Measurements from ENCODE around the gene AFF4.

DNA sequence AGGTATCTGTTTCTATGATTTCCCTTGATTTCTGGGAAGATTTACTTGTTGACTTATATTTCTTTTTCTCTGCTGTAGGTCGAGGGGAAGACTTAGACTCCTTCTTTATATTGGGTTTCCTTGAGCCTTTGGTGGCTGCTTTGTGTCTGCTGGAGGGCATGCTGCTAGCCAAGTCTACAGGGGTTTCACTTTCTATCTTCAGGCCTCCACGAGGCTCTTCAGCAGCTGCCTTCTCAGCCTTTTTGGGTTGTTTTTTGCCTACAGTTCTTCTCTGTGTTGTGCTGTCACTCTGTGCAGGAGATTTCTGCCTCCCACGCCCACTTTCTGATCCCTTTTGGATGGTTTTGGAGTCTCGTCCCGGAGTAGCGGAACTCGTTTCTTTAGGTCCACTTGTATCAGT lies 66.7 kb downstream of the AFF4 start:
- TF ChIP-seq, protein P1, sequence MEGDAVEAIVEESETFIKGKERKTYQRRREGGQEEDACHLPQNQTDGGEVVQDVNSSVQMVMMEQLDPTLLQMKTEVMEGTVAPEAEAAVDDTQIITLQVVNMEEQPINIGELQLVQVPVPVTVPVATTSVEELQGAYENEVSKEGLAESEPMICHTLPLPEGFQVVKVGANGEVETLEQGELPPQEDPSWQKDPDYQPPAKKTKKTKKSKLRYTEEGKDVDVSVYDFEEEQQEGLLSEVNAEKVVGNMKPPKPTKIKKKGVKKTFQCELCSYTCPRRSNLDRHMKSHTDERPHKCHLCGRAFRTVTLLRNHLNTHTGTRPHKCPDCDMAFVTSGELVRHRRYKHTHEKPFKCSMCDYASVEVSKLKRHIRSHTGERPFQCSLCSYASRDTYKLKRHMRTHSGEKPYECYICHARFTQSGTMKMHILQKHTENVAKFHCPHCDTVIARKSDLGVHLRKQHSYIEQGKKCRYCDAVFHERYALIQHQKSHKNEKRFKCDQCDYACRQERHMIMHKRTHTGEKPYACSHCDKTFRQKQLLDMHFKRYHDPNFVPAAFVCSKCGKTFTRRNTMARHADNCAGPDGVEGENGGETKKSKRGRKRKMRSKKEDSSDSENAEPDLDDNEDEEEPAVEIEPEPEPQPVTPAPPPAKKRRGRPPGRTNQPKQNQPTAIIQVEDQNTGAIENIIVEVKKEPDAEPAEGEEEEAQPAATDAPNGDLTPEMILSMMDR (IDR thresholded peaks at IDR 0.05): no peak
- TF ChIP-seq SMC3 (IDR thresholded peaks at IDR 0.05; ENCODE audit: low read depth, low read length) (no peak), POLR2AphosphoS5 (IDR thresholded peaks at IDR 0.05; ENCODE audit: low read depth, low read length) (no peak), MAX (IDR thresholded peaks at IDR 0.05; ENCODE audit: low read depth) (no peak), REST (IDR thresholded peaks at IDR 0.05; ENCODE audit: low read depth, low read length) (no peak), CHD2 (IDR thresholded peaks at IDR 0.05; ENCODE audit: low read length, partially characterized antibody) (no peak), RAD21 (IDR thresholded peaks at IDR 0.05; ENCODE audit: low read length) (no peak), TAF1 (IDR thresholded peaks at IDR 0.05; ENCODE audit: borderline replicate concordance, low read depth, low read length) (no peak), EP300 (IDR thresholded peaks at IDR 0.05; ENCODE audit: borderline replicate concordance in 1 of 2, low read depth in 1 of 2, low read length in 1 of 2) (no peak), FOXJ3 (CRISPR knock-in tag; IDR thresholded peaks at IDR 0.05) (no peak), MEF2A (IDR thresholded peaks at IDR 0.05; ENCODE audit: borderline replicate concordance, low read depth) (no peak), FOXM1 (IDR thresholded peaks at IDR 0.05; ENCODE audit: low read depth) (no peak)
- TF ChIP-seq, protein P2, sequence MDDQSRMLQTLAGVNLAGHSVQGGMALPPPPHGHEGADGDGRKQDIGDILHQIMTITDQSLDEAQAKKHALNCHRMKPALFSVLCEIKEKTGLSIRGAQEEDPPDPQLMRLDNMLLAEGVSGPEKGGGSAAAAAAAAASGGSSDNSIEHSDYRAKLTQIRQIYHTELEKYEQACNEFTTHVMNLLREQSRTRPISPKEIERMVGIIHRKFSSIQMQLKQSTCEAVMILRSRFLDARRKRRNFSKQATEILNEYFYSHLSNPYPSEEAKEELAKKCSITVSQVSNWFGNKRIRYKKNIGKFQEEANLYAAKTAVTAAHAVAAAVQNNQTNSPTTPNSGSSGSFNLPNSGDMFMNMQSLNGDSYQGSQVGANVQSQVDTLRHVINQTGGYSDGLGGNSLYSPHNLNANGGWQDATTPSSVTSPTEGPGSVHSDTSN (IDR thresholded peaks at IDR 0.05): no peak
- TF ChIP-seq, protein P3, sequence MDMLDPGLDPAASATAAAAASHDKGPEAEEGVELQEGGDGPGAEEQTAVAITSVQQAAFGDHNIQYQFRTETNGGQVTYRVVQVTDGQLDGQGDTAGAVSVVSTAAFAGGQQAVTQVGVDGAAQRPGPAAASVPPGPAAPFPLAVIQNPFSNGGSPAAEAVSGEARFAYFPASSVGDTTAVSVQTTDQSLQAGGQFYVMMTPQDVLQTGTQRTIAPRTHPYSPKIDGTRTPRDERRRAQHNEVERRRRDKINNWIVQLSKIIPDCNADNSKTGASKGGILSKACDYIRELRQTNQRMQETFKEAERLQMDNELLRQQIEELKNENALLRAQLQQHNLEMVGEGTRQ (IDR thresholded peaks at IDR 0.05; ENCODE audit: borderline replicate concordance, low read depth, low read length): no peak
